H1 (cell line): ENCODE results near the gene USF1. TPM values are rescaled to one million over a fixed set of nuclear protein-coding genes. Genes with fewer than 3 reads are reported as not detected.

Experiments used
- CTCF ChIA-PET: fragments of 300-600 bp; sonication (Branson Sonifier 250); formaldehyde crosslinking; loops from one replicate; lab custom pipeline; 2021; ENCODE audit not compliant: partially characterized antibody; lab: Charles Lee
- POLR2A ChIA-PET: fragments of 300-600 bp; sonication (Branson Sonifier 250); formaldehyde crosslinking; loops from one replicate; lab custom pipeline; 2021; ENCODE audit warnings: inconsistent platforms; ENCODE audit not compliant: partially characterized antibody; lab: Charles Lee
- DNase-seq, 2 experiments: peaks; one replicate each; pipeline versions ENCODE4 v3.0.0 to v3.0.0-alpha.2; 2010 to 2022; ENCODE audit warnings: low spot score in 2 of 2, low read depth in 1 of 2, mixed read lengths in 1 of 2
- FAIRE-seq: peaks from 2 replicates; lab custom pipeline; 2011; peaks lifted over from hg19 to GRCh38; lab: Jason Lieb, UNC
- H2AFZ ChIP-seq: 2 replicates; pipeline ENCODE4 v1.8.1; 2012; ENCODE audit warnings: low read length, inconsistent platforms
- H2AK5ac ChIP-seq: 2 replicates; pipeline ENCODE4 v1.6.1; 2013; ENCODE audit warnings: low read depth, low read length
- H2BK120ac ChIP-seq: replicated peaks from 2 replicates; pipeline ENCODE3; 2013; ENCODE audit warnings: low read depth, low read length, inconsistent platforms
- H2BK12ac ChIP-seq: 2 replicates; pipeline ENCODE4 v1.6.1; 2013; ENCODE audit warnings: low read depth, low read length
- H2BK15ac ChIP-seq: 2 replicates; pipeline ENCODE4 v1.6.1; 2013; ENCODE audit warnings: low read length
- H2BK20ac ChIP-seq: 2 replicates; pipeline ENCODE4 v1.6.1; 2013; ENCODE audit warnings: low read length
- H2BK5ac ChIP-seq: 2 replicates; pipeline ENCODE4 v1.6.1; 2013; ENCODE audit warnings: low read depth, low read length
- H3K14ac ChIP-seq: 2 replicates; pipeline ENCODE4 v1.6.1; 2013; ENCODE audit warnings: inconsistent platforms; ENCODE audit not compliant: insufficient read length
- H3K18ac ChIP-seq: 2 replicates; pipeline ENCODE4 v1.6.1; 2013; ENCODE audit warnings: low read length; ENCODE audit errors: extremely low read depth
- H3K23ac ChIP-seq: 2 replicates; pipeline ENCODE4 v1.6.1; 2013; ENCODE audit warnings: inconsistent platforms; ENCODE audit not compliant: insufficient read length
- H3K23me2 ChIP-seq: 2 replicates; pipeline ENCODE4 v1.6.1; 2013; ENCODE audit warnings: low read depth, low read length
- H3K27ac ChIP-seq: 2 replicates; pipeline ENCODE4 v1.6.1; 2011; ENCODE audit warnings: low read depth, low read length, inconsistent platforms
- H3K27me3 ChIP-seq, 4 experiments: replicated peaks in 1 of 4; 1 replicate in 1 of 4; 2 replicates in 3 of 4; pipeline versions ENCODE4 v1.6.1 to v1.8.1; 2011 to 2013; ENCODE audit warnings: low read length in 3 of 4, mild to moderate bottlenecking in 3 of 4, inconsistent platforms in 2 of 4, mixed read lengths in 2 of 4, moderate library complexity in 1 of 4; ENCODE audit not compliant: control insufficient read depth in 3 of 4, insufficient read depth in 3 of 4; ENCODE audit errors: extremely low read depth in 1 of 4
- H3K36me3 ChIP-seq, 4 experiments: 2 replicates each; pipeline versions ENCODE4 v1.6.1 to v1.8.1; 2011 to 2013; ENCODE audit warnings: mild to moderate bottlenecking in 4 of 4, low read length in 3 of 4, moderate library complexity in 2 of 4, control low read depth in 1 of 4, inconsistent platforms in 1 of 4; ENCODE audit not compliant: insufficient read depth in 4 of 4, control insufficient read depth in 2 of 4
- H3K4ac ChIP-seq: replicated peaks from 2 replicates; pipeline ENCODE3; 2013; ENCODE audit warnings: low read length, low read depth, mixed read lengths, inconsistent platforms; ENCODE audit not compliant: insufficient read length
- H3K4me1 ChIP-seq, 4 experiments: replicated peaks in 1 of 4; 1 replicate in 1 of 4; 2 replicates in 3 of 4; pipeline versions ENCODE4 v1.6.1 to v1.8.1; 2011 to 2013; ENCODE audit warnings: low read length in 3 of 4, inconsistent platforms in 2 of 4, mixed read lengths in 1 of 4; ENCODE audit not compliant: insufficient read depth in 4 of 4, control insufficient read depth in 3 of 4
- H3K4me2 ChIP-seq, 2 experiments: 2 replicates each; pipeline versions ENCODE4 v1.6.1 to v1.8.1; 2011 to 2013; ENCODE audit warnings: low read depth in 2 of 2, low read length in 2 of 2, control low read depth in 1 of 2, inconsistent platforms in 1 of 2, mild to moderate bottlenecking in 1 of 2; ENCODE audit not compliant: insufficient read depth in 1 of 2
- H3K4me3 ChIP-seq, 4 experiments: fragments of 200-600, 300-600 bp in 1 of 4; sonication (generic), shearing (Covaris generic), sonication (Bioruptor Twin) in 1 of 4; 2 replicates each; pipeline versions ENCODE4 v1.5.1 to v1.8.1; 2011 to 2016; ENCODE audit warnings: low read length in 4 of 4, low read depth in 3 of 4, control low read depth in 2 of 4, inconsistent platforms in 2 of 4, mild to moderate bottlenecking in 2 of 4, mixed read lengths in 1 of 4, moderate library complexity in 1 of 4; ENCODE audit not compliant: insufficient read depth in 2 of 4; ENCODE audit errors: extremely low read depth in 1 of 4
- H3K56ac ChIP-seq: replicated peaks from 2 replicates; pipeline ENCODE3; 2013; ENCODE audit warnings: low read depth, mild to moderate bottlenecking, mixed read lengths, low read length, inconsistent platforms; ENCODE audit not compliant: insufficient read length
- H3K79me1 ChIP-seq: 2 replicates; pipeline ENCODE4 v1.6.1; 2013; ENCODE audit warnings: low read depth, low read length, control low read depth
- H3K79me2 ChIP-seq, 2 experiments: 2 replicates each; pipeline versions ENCODE4 v1.6.1 to v1.8.1; 2012 to 2013; ENCODE audit warnings: low read length in 2 of 2, mild to moderate bottlenecking in 2 of 2, inconsistent platforms in 1 of 2; ENCODE audit not compliant: insufficient read depth in 2 of 2, control insufficient read depth in 1 of 2
- H3K9ac ChIP-seq, 4 experiments: replicated peaks in 1 of 4; 1 replicate in 1 of 4; 2 replicates in 3 of 4; pipeline versions ENCODE4 v1.6.1 to v1.8.1; 2011 to 2013; ENCODE audit warnings: low read depth in 3 of 4, low read length in 3 of 4, control low read depth in 2 of 4, mild to moderate bottlenecking in 2 of 4, moderate library complexity in 2 of 4, inconsistent platforms in 1 of 4; ENCODE audit errors: extremely low read depth in 1 of 4
- H3K9me3 ChIP-seq, 2 experiments: 2 replicates each; pipeline versions ENCODE4 v1.6.1 to v1.8.1; 2012 to 2013; ENCODE audit warnings: mild to moderate bottlenecking in 2 of 2, moderate library complexity in 2 of 2, control low read depth in 1 of 2, inconsistent platforms in 1 of 2, low read depth in 1 of 2, low read length in 1 of 2, mixed read lengths in 1 of 2; ENCODE audit not compliant: insufficient read depth in 2 of 2
- H4K20me1 ChIP-seq, 2 experiments: replicated peaks in 1 of 2; 2 replicates each; pipeline versions ENCODE3 to v1.8.1; 2011 to 2013; ENCODE audit warnings: inconsistent platforms in 2 of 2, low read length in 2 of 2, mild to moderate bottlenecking in 1 of 2; ENCODE audit not compliant: insufficient read depth in 2 of 2, control insufficient read depth in 1 of 2
- H4K5ac ChIP-seq: 2 replicates; pipeline ENCODE4 v1.6.1; 2013; ENCODE audit warnings: low read length, low read depth, mixed read lengths, inconsistent platforms; ENCODE audit not compliant: insufficient read length
- H4K8ac ChIP-seq: 2 replicates; pipeline ENCODE4 v1.8.0; 2013; ENCODE audit warnings: mild to moderate bottlenecking, moderate library complexity, low read length, inconsistent platforms; ENCODE audit not compliant: insufficient read depth; ENCODE audit errors: extremely low read depth
- H4K91ac ChIP-seq: replicated peaks from 2 replicates; pipeline ENCODE3; 2013; ENCODE audit warnings: low read length, mixed read lengths, inconsistent platforms; ENCODE audit not compliant: insufficient read length
- BACH1 ChIP-seq: IDR thresholded peaks from 2 replicates; pipeline ENCODE4 v1.6.1; 2012; ENCODE audit warnings: low read length, improper control_type of control experiment
- EGR1 ChIP-seq: IDR thresholded peaks from 2 replicates; pipeline ENCODE4 v1.6.1; 2011; ENCODE audit warnings: low read depth, low read length, borderline replicate concordance
- FOSL1 ChIP-seq: IDR thresholded peaks from 2 replicates; pipeline ENCODE4 v1.6.1; 2011; ENCODE audit warnings: mild to moderate bottlenecking, low read depth, low read length, moderate library complexity; ENCODE audit not compliant: insufficient read depth
- JUND ChIP-seq: IDR thresholded peaks from 2 replicates; pipeline ENCODE4 v1.6.1; 2011; ENCODE audit warnings: mild to moderate bottlenecking, improper control_type of control experiment, low read length
- NANOG ChIP-seq: IDR thresholded peaks from 2 replicates; pipeline ENCODE4 v1.6.1; 2011; ENCODE audit warnings: low read length, low read depth, mild to moderate bottlenecking, inconsistent platforms; ENCODE audit not compliant: insufficient read depth, poor library complexity, severe bottlenecking
- NRF1 ChIP-seq: IDR thresholded peaks from 2 replicates; pipeline ENCODE4 v1.6.1; 2011; ENCODE audit warnings: mild to moderate bottlenecking, low read depth, low read length, improper control_type of control experiment
- SAP30 ChIP-seq: fragments of 300-600 bp; sonication (generic); IDR thresholded peaks from 2 replicates; pipeline ENCODE4 v1.7.1; 2012; ENCODE audit warnings: low read length, moderate library complexity, mild to moderate bottlenecking, inconsistent platforms; ENCODE audit not compliant: insufficient read depth, insufficient replicate concordance
- SIN3A ChIP-seq, 2 experiments: IDR thresholded peaks in 1 of 2; conservative IDR thresholded peaks in 1 of 2; 2 replicates each; pipeline ENCODE4 v1.6.1; 2011 to 2012; ENCODE audit warnings: low read length in 2 of 2, improper control_type of control experiment in 1 of 2, low read depth in 1 of 2, mild to moderate bottlenecking in 1 of 2
- SRF ChIP-seq: IDR thresholded peaks from 2 replicates; pipeline ENCODE4 v1.6.1; 2011; ENCODE audit warnings: mild to moderate bottlenecking, low read depth, low read length, moderate library complexity
- ZNF274 ChIP-seq: IDR thresholded peaks from 2 replicates; pipeline ENCODE4 v1.7.0; 2012; ENCODE audit warnings: low read length, borderline replicate concordance; ENCODE audit errors: extremely low read depth
- WGBS, 2 experiments: shearing (Covaris generic) in 1 of 2; methylation state at CpG; one replicate each; pipeline versions ENCODE4 v1.1.6 to v1.1.7; 2013 to 2015; ENCODE audit warnings: low lambda C conversion rate in 2 of 2, mixed read lengths in 2 of 2, inconsistent platforms in 1 of 2, low coverage in 1 of 2, missing lambda C conversion rate in 1 of 2; ENCODE audit not compliant: insufficient replicate concordance in 2 of 2, insufficient coverage in 1 of 2, insufficient read length in 1 of 2; ENCODE audit errors: extremely low coverage in 1 of 2, missing lambda C conversion rate in 1 of 2; 5-methylcytosine and 5-hydroxymethylcytosine counted together
- polyA plus RNA-seq, 7 experiments: library from polyadenylated mRNA; depleted of rRNA in 3 of 7; stranded (reverse) in 5 of 7; unstranded in 2 of 7; fragments of >200 nt in 5 of 7; fragments of 200-250 nt in 2 of 7; gene quantifications; 1 replicate in 5 of 7; 2 replicates in 1 of 7; 4 replicates in 1 of 7; pipeline versions ENCODE4 v1.2.1 to v1.2.3, GENCODE V29; 2011 to 2013; ENCODE audit warnings: missing spikeins in 2 of 7, mixed read lengths in 2 of 7
- total RNA-seq: library from RNA; stranded (reverse); fragmentation: NEBNext Ultra II Directional; extraction: Animal tissue kit (Norgen Biotek cat#: 25700); gene quantifications from 2 replicates; pipeline ENCODE4 v1.2.1, GENCODE V29; 2021

The USF1 gene
- total and polyA plus RNA-seq, 2 of the 8 experiments (the other 6 are each of a cell fraction or from before 2014, with no cell fraction given), result 45.7 to 68.9 TPM

DNA sequence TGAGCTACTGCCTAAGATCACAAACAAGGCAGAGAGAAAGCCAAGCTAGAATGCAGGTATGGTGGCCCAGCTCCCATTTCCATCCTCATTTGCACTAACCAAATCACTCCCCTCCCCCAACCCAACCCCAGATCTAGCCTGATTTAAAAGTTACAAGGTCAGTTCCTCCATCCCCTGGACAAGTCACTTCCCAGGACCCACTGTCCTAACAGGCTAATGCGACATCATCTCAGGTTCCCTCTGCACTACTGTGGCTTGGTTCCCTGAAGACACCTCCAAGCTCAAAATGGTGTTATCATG, 27.2 kb downstream of the USF1 start:
- no peak overlapping the region for H2AFZ ChIP-seq
- peaks cover 6 to 20% of the 10 kb centered on the region in 2 experiments for H4K20me1 ChIP-seq
- H3K4me3 ChIP-seq, result peak overlapping the region; percentile 4 to 96 (median 86); a peak in 6 of 8 replicates
- H3K23ac ChIP-seq, result no peak overlapping the region
- peaks cover 11% of the 10 kb centered on the region for H3K23me2 ChIP-seq
- no peak for DNase-seq
- H3K56ac ChIP-seq, result no peak overlapping the region
- H3K36me3 ChIP-seq, result peaks cover 0 to 3% (median 0%) of the 10 kb centered on the region in 4 experiments; a peak in 1 of 8 replicates
- H4K5ac ChIP-seq, result peak overlapping the region; percentile 51
- H2BK15ac ChIP-seq, result no peak overlapping the region
- H3K27me3 ChIP-seq, result no peaks in the 10 kb centered on the region
- WGBS, 2 experiments, result 47% methylated on average over 1 of the region's 1 CpG; no CpG with 5 or more reads in 1 of the 2 experiments
- H3K4me2 ChIP-seq, result peak overlapping the region; percentile 80 to 92
- H2AK5ac ChIP-seq, result 0 out of 2 replicates have a peak overlapping the region, but pooled peaks have one; percentile 56
- FAIRE-seq, result no peak
- H3K9me3 ChIP-seq, result no peaks in the 10 kb centered on the region
- H4K91ac ChIP-seq, result no peak overlapping the region
- no peak overlapping the region for H2BK120ac ChIP-seq
- H2BK12ac ChIP-seq, result no peak overlapping the region
- H3K4ac ChIP-seq, result no peak overlapping the region
- POLR2A ChIA-PET, result interaction anchor here (0.7 to 2.1 kb wide), 9 partner anchors 8 to 149 kb away, joined by 3 to 14 read pairs (median 3); partner anchors contain the start of genes NIT1, PFDN2, TSTD1 and USF1
- H3K79me1 ChIP-seq, result peaks cover 10% of the 10 kb centered on the region
- H2BK5ac ChIP-seq, result no peak overlapping the region
- no peak overlapping the region for H4K8ac ChIP-seq
- no peak overlapping the region for H3K14ac ChIP-seq
- CTCF ChIA-PET, result interaction anchor here (0.8 to 2.2 kb wide), 7 partner anchors 14 to 79 kb away, joined by 3 to 12 read pairs (median 7); partner anchors contain the start of gene KLHDC9
- H3K27ac ChIP-seq, result no peak overlapping the region
- no peak overlapping the region; a peak in 1 of 7 replicates for H3K9ac ChIP-seq
- no peak overlapping the region for H2BK20ac ChIP-seq
- H3K79me2 ChIP-seq, result peaks cover 31 to 63% of the 10 kb centered on the region in 2 experiments
- no peak overlapping the region for H3K18ac ChIP-seq
- H3K4me1 ChIP-seq, result peaks cover 12 to 24% (median 17%) of the 10 kb centered on the region in 4 experiments
- TF ChIP-seq SIN3A (conservative IDR thresholded peaks at IDR 0.05 in 1 of 2, IDR thresholded peaks at IDR 0.05 in 1 of 2; ENCODE audit: low read depth in 1 of 2, low read length in 2 of 2), result no peak
- TF ChIP-seq FOSL1, result no peak
- no peak for TF ChIP-seq NANOG
- no peak for TF ChIP-seq EGR1
- no peak for TF ChIP-seq SAP30
- TF ChIP-seq JUND, result no peak
- no peak for TF ChIP-seq SRF
- TF ChIP-seq NRF1, result no peak
- no peak for TF ChIP-seq ZNF274
- no peak for TF ChIP-seq BACH1
